H7 (cell line): ENCODE results near the gene MZF1. TPM values are rescaled to one million over a fixed set of nuclear protein-coding genes. Genes with fewer than 3 reads are reported as not detected.

Source experiments
- DNase-seq: peaks from one replicate; pipeline ENCODE4 v3.0.0; 2012
- H3K27me3 ChIP-seq: 2 replicates; pipeline ENCODE4 v1.6.0; 2011; ENCODE audit warnings: mild to moderate bottlenecking, low read length; ENCODE audit not compliant: control insufficient read depth, insufficient read depth
- H3K36me3 ChIP-seq: replicated peaks from 2 replicates; pipeline ENCODE4 v1.5.1; 2011; ENCODE audit warnings: low read length; ENCODE audit not compliant: control insufficient read depth, insufficient read depth
- H3K4me3 ChIP-seq: 2 replicates; pipeline ENCODE4 v1.5.1; 2011; ENCODE audit warnings: low read depth, mild to moderate bottlenecking, control low read depth, low read length, moderate library complexity; ENCODE audit not compliant: insufficient read depth
- total RNA-seq: library from RNA; depleted of rRNA; stranded (reverse); fragments of >200 nt; shearing (Covaris generic); gene quantifications from 2 replicates; pipeline ENCODE4 v1.2.3, GENCODE V29; 2014; rRNA removed

The MZF1 gene
- total RNA-seq, 1 experiment from 2014 or later: 11.0 TPM

- Histone ChIP-seq H3K27me3 (no peaks in the 10 kb centered on the region), H3K4me3 (peak overlapping the region; percentile 83), H3K36me3 (no peaks in the 10 kb centered on the region; the same call in 1 of the 2 replicates)
- DNase-seq: peak; percentile 93
Measured at GRCh38 chr19:58519087-58519354, 54.1 kb downstream of the MZF1 start.

DNA sequence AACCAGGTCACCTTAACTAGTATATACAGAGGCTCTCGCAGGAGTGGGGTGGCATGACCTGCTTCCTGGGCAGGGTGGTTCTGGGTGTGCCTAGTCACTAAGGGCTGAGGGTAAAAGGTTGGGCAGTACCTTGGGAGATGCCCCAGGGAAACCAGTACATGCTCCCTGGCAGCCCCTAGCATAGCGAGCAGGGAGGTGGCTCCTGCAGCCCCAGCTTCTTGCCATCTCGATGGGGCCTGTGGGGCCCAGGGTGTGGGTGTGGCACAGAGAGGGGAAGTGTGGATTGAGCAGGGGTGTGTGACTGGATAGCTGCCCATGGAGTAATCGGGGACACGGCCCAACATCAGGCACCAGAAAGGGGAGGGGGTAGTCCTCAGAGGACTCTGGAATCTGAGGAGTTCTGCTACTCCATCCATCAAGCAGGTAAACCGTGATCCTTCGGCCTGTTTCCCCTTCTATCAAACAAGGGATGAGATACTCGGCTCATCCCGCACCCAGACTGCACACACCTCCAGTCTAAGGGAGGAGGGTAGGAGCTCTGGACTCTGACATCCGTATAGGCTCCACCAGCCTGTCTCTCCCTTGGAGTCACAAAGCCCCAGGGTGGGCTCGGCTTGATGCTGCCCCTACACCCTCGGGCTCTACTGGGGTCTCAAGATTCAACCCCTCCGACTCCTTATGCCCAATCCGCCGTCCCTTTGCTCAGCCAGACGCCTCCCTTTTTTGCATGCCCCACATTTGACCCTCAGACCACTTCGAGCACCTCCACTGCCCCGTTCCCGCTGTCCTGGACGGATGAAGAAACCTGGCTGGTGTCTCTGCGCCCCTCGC is 54.7 kb downstream of the MZF1 start:
- peak; percentile 45 for DNase-seq
- Histone ChIP-seq H3K36me3 (no peaks in the 10 kb centered on the region; the same call in 1 of the 2 replicates), H3K27me3 (no peaks in the 10 kb centered on the region), H3K4me3 (peak overlapping the region; percentile 83)

- no peaks in the 10 kb centered on the region for H3K27me3 ChIP-seq
- H3K4me3 ChIP-seq: no peak overlapping the region
- peak; percentile 67 for DNase-seq
Measured at GRCh38 chr19:58516964-58517833, 55.9 kb downstream of the MZF1 start.

DNA sequence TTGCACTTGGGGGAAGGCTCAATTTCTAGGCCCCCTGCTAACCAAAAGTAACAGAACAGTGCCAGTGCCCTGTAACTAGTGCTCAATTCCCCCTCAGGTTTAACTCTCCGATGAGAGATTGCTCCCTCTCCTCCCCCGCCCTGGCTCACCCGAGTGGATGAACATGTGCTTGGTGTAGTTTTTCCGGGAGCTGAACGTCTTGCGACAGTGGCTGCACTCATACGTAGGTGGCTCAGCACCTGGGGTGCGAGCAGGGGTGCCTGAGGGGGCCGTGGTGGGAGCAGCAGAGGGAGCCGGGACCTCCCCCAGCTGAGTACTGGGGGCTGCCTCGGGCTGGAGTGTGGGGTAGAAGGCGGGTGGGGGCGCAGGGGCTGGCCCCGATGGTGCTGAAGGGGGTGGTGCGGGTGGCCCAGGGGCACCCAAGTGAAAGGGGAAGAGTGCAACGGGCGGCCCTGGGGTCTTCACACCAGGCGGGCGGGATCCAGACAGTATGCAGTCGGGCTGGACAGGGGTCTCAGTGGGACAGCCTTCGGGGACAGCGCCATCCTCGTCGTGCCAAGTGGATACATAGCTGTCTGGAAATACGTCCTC is 56.8 kb downstream of the MZF1 start:
- Histone ChIP-seq H3K36me3 (no peaks in the 10 kb centered on the region; the same call in 1 of the 2 replicates), H3K4me3 (no peak overlapping the region), H3K27me3 (no peaks in the 10 kb centered on the region)
- peak; percentile 46 for DNase-seq

More at GRCh38 chr19:58516964-58517833, 55.9 kb downstream of the MZF1 start:
- H3K36me3 ChIP-seq: no peaks in the 10 kb centered on the region; the same call in 1 of the 2 replicates

DNA sequence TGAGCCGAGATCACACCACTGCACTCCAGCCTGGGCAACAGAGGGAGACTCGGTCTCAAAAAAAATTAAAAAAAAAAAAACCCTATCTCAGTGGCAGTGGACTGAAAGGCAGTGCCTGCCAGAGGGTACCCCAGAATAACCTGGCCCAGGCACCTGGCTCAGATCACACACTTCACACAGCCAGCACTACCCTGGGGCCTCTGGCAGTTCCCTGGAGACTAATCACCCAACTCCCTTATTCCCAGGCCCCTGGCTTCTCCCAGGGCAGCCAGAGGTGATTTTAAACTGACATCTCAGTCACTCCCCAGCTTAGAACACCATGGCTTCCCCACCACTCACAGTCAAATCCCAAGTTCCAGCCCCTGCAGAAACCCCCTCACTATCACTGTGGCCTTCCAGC is 57.9 kb downstream of the MZF1 start:
- Histone ChIP-seq H3K36me3 (no peaks in the 10 kb centered on the region; the same call in 1 of the 2 replicates), H3K27me3 (no peaks in the 10 kb centered on the region), H3K4me3 (no peak overlapping the region)
- DNase-seq: no peak

GRCh38 chr19:58514564-58515022 is 58.5 kb downstream of the MZF1 start:
- H3K4me3 ChIP-seq: peak overlapping the region; percentile 53
- H3K36me3 ChIP-seq: no peaks in the 10 kb centered on the region; the same call in 1 of the 2 replicates
- no peaks in the 10 kb centered on the region for H3K27me3 ChIP-seq
- DNase-seq: no peak

DNA sequence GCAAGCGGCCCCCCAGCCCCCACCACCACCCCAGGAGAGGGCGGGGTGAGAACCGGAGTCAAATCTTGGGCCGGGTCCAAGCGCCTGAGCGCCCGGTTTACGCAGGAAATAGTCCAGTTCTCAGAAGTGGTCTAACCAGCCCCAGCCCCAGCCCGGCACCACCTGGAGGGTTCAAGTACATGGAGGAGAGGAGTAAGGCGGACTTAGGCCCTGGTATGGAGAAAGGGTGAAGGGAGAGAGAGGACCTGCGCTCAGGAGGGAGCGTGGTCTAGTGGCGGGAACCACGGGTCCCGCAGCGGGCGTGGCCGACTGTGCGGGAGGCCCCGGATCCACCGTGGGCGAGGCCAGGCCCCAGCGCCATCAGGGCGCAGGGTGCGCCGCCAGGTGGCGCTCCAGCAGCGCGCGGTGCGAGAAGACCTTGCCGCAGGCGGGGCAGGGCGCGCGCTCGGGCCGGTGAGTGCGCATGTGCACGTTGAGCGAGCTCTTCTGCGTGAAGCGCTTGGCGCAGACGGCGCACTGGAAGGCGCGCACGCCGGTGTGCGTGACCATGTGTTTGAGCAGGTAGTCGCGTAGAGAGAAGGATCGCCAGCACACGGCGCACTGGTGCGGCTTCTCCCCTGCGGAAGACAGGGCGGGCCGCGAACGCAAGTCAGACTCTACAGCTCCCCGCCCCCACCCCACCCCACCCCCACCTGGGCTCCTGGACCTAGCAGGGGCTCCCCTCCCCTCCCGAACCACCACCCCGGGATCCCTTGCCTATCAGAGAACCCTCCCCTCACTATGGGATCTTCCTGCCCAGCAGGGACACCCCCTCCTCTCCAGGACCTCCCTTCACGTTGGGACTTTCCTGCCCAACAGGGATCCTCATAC is 59.2 kb downstream of the MZF1 start:
- Histone ChIP-seq H3K27me3 (no peaks in the 10 kb centered on the region), H3K36me3 (no peaks in the 10 kb centered on the region; the same call in 1 of the 2 replicates), H3K4me3 (peak overlapping the region; percentile 53)
- peak; percentile 99 for DNase-seq

DNA sequence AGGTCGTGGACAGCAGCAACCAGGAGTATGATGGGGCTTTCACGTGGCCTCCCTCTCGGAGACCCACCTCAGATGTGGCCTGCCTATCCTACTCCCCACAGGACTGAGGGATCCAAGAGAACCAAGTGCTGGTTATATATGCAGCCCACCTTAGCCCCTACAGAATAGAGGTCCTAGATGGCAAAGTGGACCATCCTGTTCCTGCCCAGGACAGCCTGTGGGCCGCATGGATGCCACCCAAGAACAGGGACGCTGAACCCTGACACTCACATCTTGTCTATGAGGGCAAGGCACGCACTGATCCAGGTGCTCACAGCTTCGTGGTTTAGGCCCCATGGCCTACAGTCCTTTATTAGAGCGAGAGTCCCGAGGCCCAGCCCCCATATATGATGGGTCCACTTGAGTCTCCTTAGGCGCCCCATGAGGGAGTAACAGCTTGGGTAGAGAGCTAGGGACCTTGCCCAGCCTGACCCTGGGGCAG is 59.9 kb downstream of the MZF1 start:
- no peaks in the 10 kb centered on the region for H3K27me3 ChIP-seq
- no peak overlapping the region for H3K4me3 ChIP-seq
- DNase-seq: no peak
- H3K36me3 ChIP-seq: no peaks in the 10 kb centered on the region; the same call in 1 of the 2 replicates

Other genes starting within 250 kb of the MZF1 start
- gene ZSCAN22, start 246.3 kb downstream of the MZF1 start, total RNA-seq: 2.6 and 2.7 TPM in 2 replicates
- gene A1BG, start 219.8 kb downstream of the MZF1 start, total RNA-seq: 33.8 and 45.5 TPM in 2 replicates
- gene ZNF497, start 210.6 kb downstream of the MZF1 start, total RNA-seq: 3.0 and 3.2 TPM in 2 replicates
- 4.4 and 7.7 TPM in 2 replicates for gene ZNF837, start 192.3 kb downstream of the MZF1 start, total RNA-seq
- gene RPS5, start 186.1 kb downstream of the MZF1 start, total RNA-seq: 2,794 and 2,937 TPM in 2 replicates
- 0.70 TPM in 1 of 2 replicates, not detected in the other for gene RNF225, start 177.7 kb downstream of the MZF1 start, total RNA-seq
- 3.7 and 10.2 TPM in 2 replicates for gene ZNF584, start 164.7 kb downstream of the MZF1 start, total RNA-seq
- gene ZNF132, start 133.2 kb downstream of the MZF1 start, total RNA-seq: 2.1 and 3.8 TPM in 2 replicates
- 2.6 and 4.7 TPM in 2 replicates for gene ZNF324B, start 121.7 kb downstream of the MZF1 start, total RNA-seq
- 6.6 and 6.8 TPM in 2 replicates for gene ZNF324, start 106.3 kb downstream of the MZF1 start, total RNA-seq
- 7.4 and 8.4 TPM in 2 replicates for gene ZNF446, start 97.0 kb downstream of the MZF1 start, total RNA-seq
- gene SLC27A5, start 61.3 kb downstream of the MZF1 start, total RNA-seq: 19.4 and 23.9 TPM in 2 replicates
- 12.6 and 20.4 TPM in 2 replicates for gene ZBTB45, start 53.5 kb downstream of the MZF1 start, total RNA-seq
- 1,648 and 1,979 TPM in 2 replicates for gene TRIM28, start 29.3 kb downstream of the MZF1 start, total RNA-seq
- 85.9 and 96.2 TPM in 2 replicates for gene CHMP2A, start 18.2 kb downstream of the MZF1 start, total RNA-seq
- 131 and 188 TPM in 2 replicates for gene UBE2M, start 14.7 kb downstream of the MZF1 start, total RNA-seq